GM19395 (cell line): Measurements from ENCODE around the gene SS18.

Source experiments
- ATAC-seq: cut with Tn5 transposase; IDR thresholded peaks from one replicate; pipeline ENCODE4 v1.9.1; 2021; ENCODE audit warnings: mild to moderate bottlenecking, moderate library complexity; ENCODE audit not compliant: unreplicated experiment

SS18 gene

DNA sequence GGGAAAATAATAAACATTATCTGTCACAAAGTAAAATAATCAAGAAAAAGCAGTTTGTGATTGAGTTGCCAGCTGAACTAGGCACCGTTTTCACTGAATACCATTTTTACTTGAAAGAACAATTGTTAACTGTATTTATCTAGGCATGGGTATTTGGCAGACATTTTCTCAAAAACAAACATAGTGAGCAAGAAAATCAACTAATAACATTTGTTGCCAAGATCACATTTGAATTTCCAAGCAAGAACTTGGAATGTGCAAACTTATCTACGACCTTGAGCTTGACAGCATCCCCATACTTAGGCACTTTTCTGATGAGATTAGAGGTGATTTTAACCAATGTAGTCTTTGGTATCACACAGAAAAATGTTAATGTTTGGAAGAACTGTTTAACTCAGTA lies 16.7 kb downstream of the SS18 start:
- ATAC-seq = no peak

GRCh38 chr18:26071725-26072124 lies 18.7 kb downstream of the SS18 start:
- no peak for ATAC-seq

- no peak for ATAC-seq
These were observed 19.4 kb downstream of the SS18 start for GRCh38 chr18:26071020-26071419.

DNA sequence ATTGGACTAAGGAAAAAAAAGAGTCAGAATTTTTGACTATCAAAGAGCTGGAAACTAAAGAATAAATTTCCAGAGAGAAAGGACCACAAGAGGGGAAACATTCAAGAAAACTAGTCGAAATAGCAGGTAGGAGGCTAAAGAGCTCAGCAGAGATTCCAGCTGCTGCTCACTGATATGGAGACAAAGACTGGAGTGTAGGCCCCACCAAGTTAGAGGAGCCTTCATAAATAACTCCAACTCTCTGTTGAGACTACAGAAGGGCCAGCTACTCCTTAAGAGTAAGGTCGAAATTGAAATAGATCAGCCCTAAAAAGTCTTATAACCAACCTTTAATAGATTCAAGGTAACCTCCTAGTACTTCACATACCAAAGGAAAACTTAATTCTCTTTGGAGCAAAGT lies 31.1 kb downstream of the SS18 start:
- no peak for ATAC-seq

GRCh38 chr18:26057344-26057773 lies 33.1 kb downstream of the SS18 start:
- no peak for ATAC-seq

GRCh38 chr18:26056291-26056690 lies 34.1 kb downstream of the SS18 start:
- ATAC-seq = no peak

DNA sequence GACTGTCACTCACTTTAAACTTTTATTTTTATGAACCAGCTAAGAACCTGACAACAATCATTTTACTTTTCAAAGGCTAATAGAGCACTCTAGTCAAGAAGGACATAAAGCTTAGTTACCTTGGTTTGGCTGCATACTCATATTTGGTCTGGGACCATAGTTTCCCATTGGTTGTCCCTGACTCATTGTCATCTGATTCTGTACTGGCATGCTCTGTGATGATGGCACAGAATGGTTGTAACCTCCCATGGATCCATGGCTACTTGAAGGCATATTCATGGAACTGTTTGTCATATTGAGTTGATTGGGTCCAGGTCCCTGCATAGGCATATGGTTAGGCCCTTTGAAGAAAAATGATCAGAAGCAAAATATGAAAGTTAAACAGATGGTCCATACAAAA lies 37.9 kb downstream of the SS18 start:
- no peak for ATAC-seq

- ATAC-seq = no peak
These were observed 38.6 kb downstream of the SS18 start for GRCh38 chr18:26051843-26052242.

DNA sequence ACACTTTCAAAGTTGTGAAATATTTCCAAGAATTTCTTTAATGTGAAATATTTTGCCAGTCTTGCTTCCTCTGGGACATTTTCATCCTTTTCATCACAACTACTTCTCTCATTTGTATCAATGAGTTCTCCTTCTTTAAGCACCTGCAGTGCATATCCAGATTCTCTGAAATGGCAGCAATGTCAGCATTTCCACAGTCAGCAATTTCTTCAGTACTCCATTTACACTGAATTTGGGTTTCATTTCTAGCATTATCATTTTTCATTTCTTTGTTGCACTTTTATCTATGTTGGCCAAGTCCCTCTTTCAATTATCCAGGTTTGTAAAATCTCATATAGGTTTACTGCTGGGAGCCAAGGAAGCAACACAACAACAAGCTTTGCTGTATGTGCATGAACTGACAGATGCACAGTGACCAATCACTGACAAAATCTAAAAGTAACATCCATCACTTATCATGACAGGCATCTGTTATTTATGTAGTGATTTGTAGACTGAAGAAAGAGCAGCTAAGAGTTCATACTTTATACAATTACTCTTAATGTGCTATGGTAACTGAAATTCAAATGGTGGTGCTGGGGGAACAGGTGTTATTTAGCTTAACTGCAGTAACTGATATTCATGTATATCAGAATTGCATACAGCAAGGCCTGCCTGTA lies 43.9 kb downstream of the SS18 start:
- no peak for ATAC-seq

GRCh38 chr18:26044807-26045206 lies 45.6 kb downstream of the SS18 start:
- no peak for ATAC-seq

DNA sequence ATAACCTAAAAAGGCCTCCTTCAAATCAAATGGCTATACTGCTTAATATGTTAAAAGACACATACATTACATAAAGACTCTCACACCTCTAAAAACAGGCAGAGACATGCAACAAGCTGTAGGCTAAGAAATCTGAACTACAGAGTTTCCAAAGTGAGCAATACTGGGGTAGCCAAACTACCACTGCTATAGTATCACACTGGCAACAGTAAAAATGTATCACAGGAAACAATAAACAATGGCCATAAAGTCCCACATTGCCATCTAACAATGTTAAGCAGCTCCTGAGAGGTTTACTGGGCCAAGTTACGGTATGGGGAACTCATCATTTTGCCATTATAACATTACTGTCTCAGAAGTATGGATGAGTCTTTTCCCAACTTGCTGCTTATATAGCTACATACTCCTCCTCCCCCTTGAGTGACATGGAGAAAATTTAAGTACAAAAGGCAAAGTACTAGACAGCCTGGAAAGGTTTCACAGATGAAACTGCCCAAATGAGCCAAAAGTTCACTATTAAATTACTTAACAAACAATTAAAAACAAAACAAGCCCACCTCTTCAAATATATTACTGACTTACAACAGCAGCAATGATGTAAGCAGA lies 50.3 kb downstream of the SS18 start:
- ATAC-seq = no peak

DNA sequence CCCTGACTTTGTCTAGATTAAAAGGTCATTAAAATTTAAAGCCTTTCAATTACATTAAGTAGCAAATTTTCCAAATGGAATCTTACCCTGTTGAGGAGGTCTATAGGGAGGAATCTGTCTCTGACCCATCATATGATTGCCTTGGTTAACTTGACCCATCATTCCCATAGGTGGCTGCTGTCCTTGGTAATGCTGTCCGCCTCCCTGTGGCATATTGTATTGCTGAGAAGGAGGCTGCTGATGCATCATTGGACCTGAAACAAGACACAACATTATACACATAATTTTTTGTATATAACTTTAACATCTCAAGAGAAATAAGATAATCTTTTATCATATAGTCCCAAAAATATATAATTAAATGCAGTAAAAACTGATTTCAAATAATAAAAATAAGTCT lies 51.2 kb downstream of the SS18 start:
- ATAC-seq = no peak

- ATAC-seq = no peak
These were observed 53.8 kb downstream of the SS18 start for GRCh38 chr18:26036635-26037034.

DNA sequence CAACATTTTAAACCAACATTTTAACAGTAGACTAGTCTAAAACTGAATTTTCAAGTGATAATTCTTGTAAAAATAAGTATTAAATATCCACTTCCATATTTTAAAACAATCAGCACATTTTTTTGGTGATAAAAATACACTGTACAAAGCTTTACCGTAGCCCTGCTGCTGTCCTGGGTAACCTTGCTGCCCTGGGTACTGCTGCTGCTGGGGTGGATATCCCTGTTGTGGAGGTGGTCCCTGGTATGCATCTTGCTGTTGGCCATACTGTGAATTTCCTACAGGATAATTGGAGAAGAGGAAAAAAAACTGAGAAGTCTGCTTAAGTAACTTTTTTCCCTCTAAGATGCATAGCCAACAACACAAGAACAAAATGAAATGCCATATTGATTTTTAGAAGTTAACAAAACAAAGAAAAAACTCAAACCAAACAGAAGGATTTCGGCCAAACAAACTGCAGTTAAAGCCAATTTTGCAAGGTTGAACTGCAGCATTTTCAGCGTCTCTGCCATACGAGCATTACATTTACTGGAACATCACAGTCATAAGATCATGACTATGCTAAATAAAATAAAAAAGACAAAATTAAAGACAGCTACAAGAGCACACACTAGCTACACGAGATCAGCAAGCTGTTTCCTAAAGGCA lies 55.4 kb downstream of the SS18 start:
- ATAC-seq = no peak

GRCh38 chr18:26022585-26022984 lies 67.8 kb downstream of the SS18 start:
- no peak for ATAC-seq

DNA sequence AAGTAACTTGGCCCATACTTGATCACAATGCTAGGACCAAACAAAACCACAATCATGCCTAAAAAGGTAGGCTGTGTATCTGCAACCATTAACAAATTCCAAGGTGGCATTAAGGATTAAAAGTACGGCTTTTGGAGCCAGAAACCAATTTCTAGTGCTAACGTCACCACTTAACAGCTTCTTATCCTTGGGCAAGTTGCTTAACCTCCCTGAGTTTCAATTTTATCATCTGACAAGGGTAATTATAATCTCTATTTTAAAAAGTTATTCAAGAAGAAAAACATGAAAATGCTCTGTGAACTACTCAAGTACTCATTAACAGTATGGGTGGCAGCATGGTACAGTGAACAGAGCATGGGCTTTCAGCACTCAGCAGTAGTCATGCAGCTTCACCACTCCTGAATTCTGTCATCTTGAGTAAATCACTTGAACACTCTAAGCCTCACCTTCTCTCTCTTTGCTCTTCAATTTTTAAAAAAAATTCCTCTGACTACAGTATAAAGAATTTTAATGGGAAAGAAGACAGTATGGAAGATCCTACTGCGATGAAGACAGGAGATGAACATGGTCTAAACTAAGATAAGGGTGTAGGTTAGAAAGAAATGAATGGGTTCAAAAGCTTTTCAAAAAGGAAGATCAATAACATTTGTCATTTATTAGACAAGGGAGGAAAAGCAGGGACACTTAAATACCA lies 69.2 kb downstream of the SS18 start:
- no peak for ATAC-seq

- no peak for ATAC-seq
These were observed 72.5 kb downstream of the SS18 start for GRCh38 chr18:26017929-26018328.

- no peak for ATAC-seq
These were observed 76.0 kb downstream of the SS18 start for GRCh38 chr18:26014462-26014861.

GRCh38 chr18:26008619-26009018 lies 81.8 kb downstream of the SS18 start:
- no peak for ATAC-seq

- no peak for ATAC-seq
These were observed 82.3 kb downstream of the SS18 start for GRCh38 chr18:26008096-26008495.

- no peak for ATAC-seq
These were observed 84.5 kb downstream of the SS18 start for GRCh38 chr18:26005950-26006349.

DNA sequence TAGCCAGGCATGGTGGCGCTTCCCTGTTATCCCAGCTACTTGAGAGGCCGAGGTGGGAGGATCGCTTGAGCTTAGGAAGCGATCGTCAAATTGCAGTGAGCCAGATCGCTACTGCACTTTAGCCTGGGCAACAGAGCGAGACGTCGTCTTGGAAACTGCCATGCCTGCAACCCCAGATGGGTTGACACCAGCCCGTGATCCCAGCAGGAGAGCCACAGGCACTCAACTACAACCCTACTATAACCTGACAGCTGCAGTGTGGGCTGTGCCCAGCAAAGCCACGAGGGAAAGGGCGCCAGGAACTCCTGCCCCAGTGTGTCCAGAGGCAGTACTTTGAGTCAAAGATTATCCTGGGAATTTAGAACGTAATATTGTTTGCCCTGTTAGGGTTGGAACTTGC lies 85.6 kb downstream of the SS18 start:
- no peak for ATAC-seq
